Mucosa of gallbladder (tissue), 1 donor: ENCODE results near the gene LASP1NB.
"Not testable (repeated sequence)": the region's sequence is repeated elsewhere in the genome, so short reads cannot be mapped to it uniquely, and the experiment has no call there.

Source experiments
- DNase-seq: peaks from one replicate; pipeline ENCODE4 v3.0.0-alpha.2; 2020; ENCODE audit warnings: low spot score
- donor health status: DM: no; HTN: no; CAD: no.

Gene LASP1NB

GRCh38 chr17:38916771-38917170 is 8.6 kb upstream of the LASP1NB start:
- no peak for DNase-seq

- no peak for DNase-seq
Observed at GRCh38 chr17:38917259-38917658, 8.2 kb upstream of the LASP1NB start.

- no peak for DNase-seq
Observed at GRCh38 chr17:38918129-38918913, 7.1 kb upstream of the LASP1NB start.

GRCh38 chr17:38918916-38919315 is 6.5 kb upstream of the LASP1NB start:
- no peak for DNase-seq

GRCh38 chr17:38919316-38920078 is 5.9 kb upstream of the LASP1NB start:
- no peak for DNase-seq

- no peak for DNase-seq
Observed at GRCh38 chr17:38920374-38921291, 4.8 kb upstream of the LASP1NB start.

GRCh38 chr17:38921756-38922411 is 3.5 kb upstream of the LASP1NB start:
- DNase-seq: no peak

GRCh38 chr17:38922538-38923297 is 2.7 kb upstream of the LASP1NB start:
- peak; percentile 75 for DNase-seq

- no peak for DNase-seq
Observed at GRCh38 chr17:38926293-38927070, 1.1 kb downstream of the LASP1NB start.

GRCh38 chr17:38930782-38931181 is 5.4 kb downstream of the LASP1NB start:
- not testable (repeated sequence) for DNase-seq

- not testable (repeated sequence) for DNase-seq
Observed at GRCh38 chr17:38933962-38934361, 8.5 kb downstream of the LASP1NB start.

- DNase-seq: no peak
Observed at GRCh38 chr17:38939987-38940386, 14.6 kb downstream of the LASP1NB start.

GRCh38 chr17:38940404-38940803 is 15.0 kb downstream of the LASP1NB start:
- no peak for DNase-seq

- no peak for DNase-seq
Observed at GRCh38 chr17:38942696-38943334, 17.4 kb downstream of the LASP1NB start.

- no peak for DNase-seq
Observed at GRCh38 chr17:38943607-38944006, 18.2 kb downstream of the LASP1NB start.

- DNase-seq: no peak
Observed at GRCh38 chr17:38947189-38947588, 21.8 kb downstream of the LASP1NB start.

- not testable (repeated sequence) for DNase-seq
Observed at GRCh38 chr17:38953800-38954199, 28.4 kb downstream of the LASP1NB start.

- DNase-seq: no peak
Observed at GRCh38 chr17:38958326-38958725, 32.9 kb downstream of the LASP1NB start.

GRCh38 chr17:38958756-38959155 is 33.3 kb downstream of the LASP1NB start:
- DNase-seq: no peak
